Measurements from ENCODE around the gene MRPS26.

DNA sequence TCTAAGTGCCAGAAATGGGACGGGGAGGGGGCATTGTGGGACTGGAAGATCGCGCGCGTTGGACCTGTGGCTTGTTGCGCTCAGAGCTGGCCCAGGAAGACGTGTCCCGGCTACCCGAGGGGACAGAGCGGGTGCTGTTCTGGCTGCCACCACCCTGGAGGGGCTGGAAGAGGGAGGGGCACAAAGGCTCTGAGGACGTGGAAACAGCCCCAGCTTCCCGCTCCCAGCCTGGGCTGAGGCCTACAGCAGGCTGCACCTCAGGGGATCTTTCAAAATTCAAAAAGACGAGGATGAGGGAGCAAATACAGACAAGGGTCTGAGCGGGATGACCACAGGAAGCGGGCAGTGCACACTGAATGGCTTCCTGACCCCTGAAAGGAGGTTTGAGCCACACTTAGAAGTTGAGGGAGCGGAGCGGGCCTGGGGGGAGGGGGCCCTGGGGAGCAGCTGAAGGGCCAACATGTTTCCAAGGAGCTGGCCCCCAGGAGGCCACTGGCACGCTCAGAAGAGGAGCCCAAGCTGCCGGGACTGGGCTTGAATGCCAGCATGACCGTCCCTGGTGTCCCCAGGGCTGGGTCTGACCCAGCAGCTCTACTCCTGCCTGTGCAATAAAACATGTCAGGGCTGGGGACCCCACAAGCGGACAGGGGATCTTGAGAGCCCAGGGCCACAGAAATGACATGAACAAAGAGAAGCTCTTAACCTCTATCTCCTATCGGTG, 26.8 kb downstream of the MRPS26 start:
- TF ChIP-seq EZH2 (IDR thresholded peaks at IDR 0.05) (no peak), POLR2AphosphoS5 (IDR thresholded peaks at IDR 0.05; ENCODE audit: borderline replicate concordance, low read depth, low read length) (no peak), FOXP2 (optimal IDR thresholded peaks at IDR 0.05; ENCODE audit: control extremely low read depth, extremely low read length, insufficient read depth) (no peak)

Data from SK-N-MC (cell line).